HEK293 (cell line): ENCODE results near the gene LGALS3BP.
A peak's percentile ranks its signal among the peaks of the same experiment; 100 is the strongest.

Experiments
- CTCF ChIA-PET: fragments of 350-600 bp; formaldehyde crosslinking; extraction: SDS; loops from one replicate; lab custom pipeline; 2021; ENCODE audit warnings: antibody characterized with exemption; lab: Yijun Ruan, JAX
- POLR2A ChIA-PET: fragments of 300-600 bp; formaldehyde crosslinking; extraction: SDS; loops from one replicate; lab custom pipeline; 2020; ENCODE audit warnings: antibody characterized with exemption, inconsistent platforms; lab: Yijun Ruan, JAX
- H3K27ac ChIP-seq: fragments of 200-500 bp; sonication (Bioruptor generic); 2 replicates; pipeline ENCODE4 v1.5.1; 2014; ENCODE audit warnings: low read depth, low read length, control low read depth, inconsistent platforms; ENCODE audit errors: extremely low read depth
- H3K36me3 ChIP-seq, 2 experiments: fragments of 200-500 bp in 1 of 2; sonication (Bioruptor generic) in 1 of 2; 1 replicate in 1 of 2; 2 replicates in 1 of 2; pipeline ENCODE4 v1.5.1; 2014 to 2017; ENCODE audit warnings: inconsistent platforms in 2 of 2, low read length in 2 of 2; ENCODE audit not compliant: control insufficient read depth in 2 of 2, insufficient read depth in 1 of 2
- H3K4me1 ChIP-seq: fragments of 200-500 bp; sonication (Bioruptor generic); 2 replicates; pipeline ENCODE4 v1.5.1; 2014; ENCODE audit warnings: mild to moderate bottlenecking, low read length, inconsistent platforms; ENCODE audit not compliant: control insufficient read depth, insufficient read depth
- H3K4me3 ChIP-seq: 2 replicates; pipeline ENCODE4 v1.5.1; 2011; ENCODE audit warnings: low read depth, mild to moderate bottlenecking, control low read depth, low read length, moderate library complexity
- H3K9me3 ChIP-seq: fragments of 200-500 bp; sonication (Bioruptor generic); 2 replicates; pipeline ENCODE4 v1.5.1; 2014; ENCODE audit warnings: low read depth, low read length, inconsistent platforms; ENCODE audit not compliant: control insufficient read depth, insufficient read depth
- BCL11B ChIP-seq: fragments of 450-650 bp; formaldehyde crosslinking; IDR thresholded peaks from 2 replicates; pipeline ENCODE4 v1.5.1; 2016; ENCODE audit warnings: low read depth, missing biosample characterization, missing genetic modification characterization
- GLIS2 ChIP-seq: fragments of 450-650 bp; formaldehyde crosslinking; IDR thresholded peaks from 2 replicates; pipeline ENCODE4 v1.5.1; 2016; ENCODE audit warnings: missing biosample characterization, missing genetic modification characterization
- SCRT2 ChIP-seq: fragments of 450-650 bp; formaldehyde crosslinking; IDR thresholded peaks from 2 replicates; pipeline ENCODE4 v1.5.1; 2016; ENCODE audit warnings: missing biosample characterization, missing genetic modification characterization
- ZIC2 ChIP-seq: fragments of 450-650 bp; formaldehyde crosslinking; IDR thresholded peaks from 2 replicates; pipeline ENCODE4 v1.5.1; 2016; ENCODE audit warnings: missing biosample characterization, missing genetic modification characterization
- ZNF114 ChIP-seq: fragments of 450-650 bp; formaldehyde crosslinking; IDR thresholded peaks from 2 replicates; pipeline ENCODE4 v1.5.0; 2017; ENCODE audit warnings: missing biosample characterization, missing genetic modification characterization
- ZNF391 ChIP-seq: fragments of 450-650 bp; formaldehyde crosslinking; IDR thresholded peaks from 2 replicates; pipeline ENCODE4 v1.5.1; 2016; ENCODE audit warnings: low read depth, missing biosample characterization, missing genetic modification characterization, borderline replicate concordance
- ZNF514 ChIP-seq: fragments of 450-650 bp; formaldehyde crosslinking; IDR thresholded peaks from 2 replicates; pipeline ENCODE4 v1.5.1; 2016; ENCODE audit warnings: missing biosample characterization, missing genetic modification characterization
- ZNF555 ChIP-seq: fragments of 450-650 bp; formaldehyde crosslinking; conservative IDR thresholded peaks from 2 replicates; pipeline ENCODE4 v1.5.1; 2017; ENCODE audit warnings: missing biosample characterization, mild to moderate bottlenecking, missing genetic modification characterization, inconsistent platforms
- ZNF558 ChIP-seq: fragments of 450-650 bp; formaldehyde crosslinking; IDR thresholded peaks from 2 replicates; pipeline ENCODE4 v1.5.1; 2016; ENCODE audit warnings: missing biosample characterization, missing genetic modification characterization
- ZNF747 ChIP-seq: fragments of 450-650 bp; formaldehyde crosslinking; IDR thresholded peaks from 2 replicates; pipeline ENCODE4 v1.5.1; 2016; ENCODE audit warnings: missing biosample characterization, missing genetic modification characterization
- ZNF76 ChIP-seq: fragments of 450-650 bp; formaldehyde crosslinking; IDR thresholded peaks from 2 replicates; pipeline ENCODE4; 2016; ENCODE audit warnings: low read depth, missing biosample characterization, missing genetic modification characterization, borderline replicate concordance
- ZNF768 ChIP-seq: fragments of 450-650 bp; formaldehyde crosslinking; IDR thresholded peaks from 2 replicates; pipeline ENCODE4 v1.5.1; 2018; ENCODE audit warnings: missing biosample characterization, mild to moderate bottlenecking, missing genetic modification characterization
- TF ChIP-seq, protein P1 (sequence below): fragments of 450-650 bp; formaldehyde crosslinking; IDR thresholded peaks from 2 replicates; pipeline ENCODE4 v1.5.1; 2016; ENCODE audit warnings: missing biosample characterization, missing genetic modification characterization
- TF ChIP-seq, protein P2 (sequence below): fragments of 450-650 bp; formaldehyde crosslinking; IDR thresholded peaks from 2 replicates; pipeline ENCODE4 v1.5.1; 2016; ENCODE audit warnings: missing biosample characterization, missing genetic modification characterization
- TF ChIP-seq, protein P3 (sequence below): fragments of 450-650 bp; formaldehyde crosslinking; IDR thresholded peaks from 2 replicates; pipeline ENCODE4 v1.5.1; 2016; ENCODE audit warnings: missing biosample characterization, missing genetic modification characterization
- TF ChIP-seq, protein P4 (sequence below): fragments of 450-650 bp; formaldehyde crosslinking; conservative IDR thresholded peaks from 2 replicates; pipeline ENCODE4 v1.5.1; 2016; ENCODE audit warnings: low read depth, missing biosample characterization, missing genetic modification characterization

Gene LGALS3BP

DNA sequence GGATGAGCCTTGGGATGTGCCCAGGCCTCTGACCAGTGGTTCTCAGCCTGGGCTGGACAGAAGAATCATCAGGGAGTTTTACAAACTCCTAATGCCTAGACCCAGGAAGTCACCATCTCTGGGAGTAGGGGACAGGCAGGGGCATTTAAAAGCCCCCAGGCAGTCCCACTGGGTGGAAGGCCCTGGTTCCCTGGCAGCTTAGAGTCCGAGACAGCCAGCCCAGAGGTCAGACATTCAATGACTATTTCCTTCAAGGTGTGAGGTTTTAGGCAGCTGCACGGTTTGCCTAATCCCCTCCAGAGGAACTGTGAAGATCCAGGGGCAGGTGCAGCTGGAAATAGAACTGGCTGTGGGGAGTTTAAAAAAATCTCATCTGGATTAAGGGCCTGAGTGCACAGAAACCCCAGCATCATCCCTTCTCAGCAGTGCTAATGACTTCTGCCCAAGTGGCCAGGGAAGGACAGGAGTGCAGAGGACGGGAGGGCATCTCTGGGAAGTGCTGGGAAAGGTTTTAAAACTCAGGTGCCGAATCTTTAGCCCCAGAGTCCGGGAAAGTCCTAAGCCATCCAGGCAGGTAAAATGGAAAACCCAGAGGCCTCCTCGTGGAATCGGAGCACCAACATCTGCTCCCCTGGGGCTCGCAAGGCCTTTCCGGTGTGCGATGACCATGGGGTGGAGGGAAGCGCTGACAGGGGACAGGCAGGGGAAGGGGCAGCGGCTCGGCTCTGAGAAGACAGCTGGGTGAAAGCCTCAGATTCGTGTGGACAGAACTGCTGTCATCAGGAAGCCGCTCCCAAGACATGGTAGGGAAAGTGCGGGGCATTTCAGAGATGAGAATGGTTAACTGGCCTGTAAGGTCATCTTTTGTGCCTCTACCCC lies 1.5 kb upstream of the LGALS3BP start:
- H3K4me3 ChIP-seq: no peak overlapping the region
- H3K36me3 ChIP-seq: peaks cover 0 to 22% of the 10 kb centered on the region in 2 experiments; a peak in 1 of 3 replicates
- H3K27ac ChIP-seq: peak overlapping the region; percentile 83; the same call in 1 of the 2 replicates
- TF ChIP-seq, protein P1, sequence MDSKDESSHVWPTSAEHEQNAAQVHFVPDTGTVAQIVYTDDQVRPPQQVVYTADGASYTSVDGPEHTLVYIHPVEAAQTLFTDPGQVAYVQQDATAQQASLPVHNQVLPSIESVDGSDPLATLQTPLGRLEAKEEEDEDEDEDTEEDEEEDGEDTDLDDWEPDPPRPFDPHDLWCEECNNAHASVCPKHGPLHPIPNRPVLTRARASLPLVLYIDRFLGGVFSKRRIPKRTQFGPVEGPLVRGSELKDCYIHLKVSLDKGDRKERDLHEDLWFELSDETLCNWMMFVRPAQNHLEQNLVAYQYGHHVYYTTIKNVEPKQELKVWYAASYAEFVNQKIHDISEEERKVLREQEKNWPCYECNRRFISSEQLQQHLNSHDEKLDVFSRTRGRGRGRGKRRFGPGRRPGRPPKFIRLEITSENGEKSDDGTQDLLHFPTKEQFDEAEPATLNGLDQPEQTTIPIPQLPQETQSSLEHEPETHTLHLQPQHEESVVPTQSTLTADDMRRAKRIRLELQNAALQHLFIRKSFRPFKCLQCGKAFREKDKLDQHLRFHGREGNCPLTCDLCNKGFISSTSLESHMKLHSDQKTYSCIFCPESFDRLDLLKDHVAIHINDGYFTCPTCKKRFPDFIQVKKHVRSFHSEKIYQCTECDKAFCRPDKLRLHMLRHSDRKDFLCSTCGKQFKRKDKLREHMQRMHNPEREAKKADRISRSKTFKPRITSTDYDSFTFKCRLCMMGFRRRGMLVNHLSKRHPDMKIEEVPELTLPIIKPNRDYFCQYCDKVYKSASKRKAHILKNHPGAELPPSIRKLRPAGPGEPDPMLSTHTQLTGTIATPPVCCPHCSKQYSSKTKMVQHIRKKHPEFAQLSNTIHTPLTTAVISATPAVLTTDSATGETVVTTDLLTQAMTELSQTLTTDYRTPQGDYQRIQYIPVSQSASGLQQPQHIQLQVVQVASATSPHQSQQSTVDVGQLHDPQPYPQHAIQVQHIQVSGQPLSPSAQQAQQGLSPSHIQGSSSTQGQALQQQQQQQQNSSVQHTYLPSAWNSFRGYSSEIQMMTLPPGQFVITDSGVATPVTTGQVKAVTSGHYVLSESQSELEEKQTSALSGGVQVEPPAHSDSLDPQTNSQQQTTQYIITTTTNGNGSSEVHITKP (tag by site-specific recombination): peak; percentile 98
- TF ChIP-seq, protein P2, sequence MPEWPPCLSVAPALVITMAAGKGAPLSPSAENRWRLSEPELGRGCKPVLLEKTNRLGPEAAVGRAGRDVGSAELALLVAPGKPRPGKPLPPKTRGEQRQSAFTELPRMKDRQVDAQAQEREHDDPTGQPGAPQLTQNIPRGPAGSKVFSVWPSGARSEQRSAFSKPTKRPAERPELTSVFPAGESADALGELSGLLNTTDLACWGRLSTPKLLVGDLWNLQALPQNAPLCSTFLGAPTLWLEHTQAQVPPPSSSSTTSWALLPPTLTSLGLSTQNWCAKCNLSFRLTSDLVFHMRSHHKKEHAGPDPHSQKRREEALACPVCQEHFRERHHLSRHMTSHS: no peak
- POLR2A ChIA-PET: interaction anchor here (1.6 kb wide), 1 partner anchor 52 kb away, joined by 4 read pairs; no protein-coding TSS in a partner anchor
- CTCF ChIA-PET: interaction anchor here (0.6 to 2.7 kb wide), 3 partner anchors 10 to 82 kb away, joined by 3 to 19 read pairs (median 9); no protein-coding TSS in a partner anchor
- H3K9me3 ChIP-seq: no peaks in the 10 kb centered on the region
- peaks cover 20% of the 10 kb centered on the region for H3K4me1 ChIP-seq

DNA sequence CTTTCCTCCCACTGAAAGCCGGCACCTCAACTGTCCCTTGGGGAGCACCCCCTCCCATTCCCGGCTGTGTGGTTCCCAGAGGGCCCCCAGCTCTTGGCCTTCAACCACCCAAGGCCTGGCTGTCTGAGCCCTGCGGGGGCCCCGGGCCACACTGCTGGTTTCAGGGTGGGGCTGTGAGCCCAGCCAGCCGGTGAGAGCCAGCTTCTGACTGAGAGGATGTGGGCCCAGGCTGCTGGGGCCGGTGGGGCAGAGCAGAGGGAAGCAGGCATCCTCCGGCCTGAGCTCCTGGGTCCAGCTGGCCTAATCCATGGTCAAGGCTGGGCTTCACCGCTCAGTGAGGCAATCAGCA lies 875 bp upstream of the LGALS3BP start:
- Histone ChIP-seq H3K9me3 (no peaks in the 10 kb centered on the region), H3K27ac (peak overlapping the region; percentile 83), H3K36me3 (peaks cover 0 to 28% of the 10 kb centered on the region in 2 experiments; a peak in 1 of 3 replicates), H3K4me3 (no peak overlapping the region), H3K4me1 (peaks cover 26% of the 10 kb centered on the region)
- CTCF ChIA-PET: interaction anchor here (0.6 to 2.7 kb wide), 3 partner anchors 9 to 81 kb away, joined by 3 to 19 read pairs (median 8); no protein-coding TSS in a partner anchor
- POLR2A ChIA-PET: interaction anchor here (1.1 to 1.6 kb wide), 4 partner anchors 11 to 53 kb away, joined by 3 to 6 read pairs (median 4); partner anchors contain the start of gene CANT1
- TF ChIP-seq BCL11B (no peak), ZNF555 (no peak), ZIC2 (peak; percentile 17; the same call in 1 of the 2 replicates), ZNF76 (tag by site-specific recombination) (no peak), ZNF768 (no peak), ZNF558 (tag by site-specific recombination) (no peak), ZNF391 (tag by site-specific recombination) (no peak), ZNF114 (no peak), SCRT2 (no peak), ZNF747 (tag by site-specific recombination) (no peak), GLIS2 (tag by site-specific recombination) (0 out of 2 replicates have a peak, but pooled peaks have one; percentile 23), ZNF514 (no peak)
- TF ChIP-seq, protein P3, sequence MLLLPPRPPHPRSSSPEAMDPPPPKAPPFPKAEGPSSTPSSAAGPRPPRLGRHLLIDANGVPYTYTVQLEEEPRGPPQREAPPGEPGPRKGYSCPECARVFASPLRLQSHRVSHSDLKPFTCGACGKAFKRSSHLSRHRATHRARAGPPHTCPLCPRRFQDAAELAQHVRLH (tag by site-specific recombination): no peak
- TF ChIP-seq, protein P4, sequence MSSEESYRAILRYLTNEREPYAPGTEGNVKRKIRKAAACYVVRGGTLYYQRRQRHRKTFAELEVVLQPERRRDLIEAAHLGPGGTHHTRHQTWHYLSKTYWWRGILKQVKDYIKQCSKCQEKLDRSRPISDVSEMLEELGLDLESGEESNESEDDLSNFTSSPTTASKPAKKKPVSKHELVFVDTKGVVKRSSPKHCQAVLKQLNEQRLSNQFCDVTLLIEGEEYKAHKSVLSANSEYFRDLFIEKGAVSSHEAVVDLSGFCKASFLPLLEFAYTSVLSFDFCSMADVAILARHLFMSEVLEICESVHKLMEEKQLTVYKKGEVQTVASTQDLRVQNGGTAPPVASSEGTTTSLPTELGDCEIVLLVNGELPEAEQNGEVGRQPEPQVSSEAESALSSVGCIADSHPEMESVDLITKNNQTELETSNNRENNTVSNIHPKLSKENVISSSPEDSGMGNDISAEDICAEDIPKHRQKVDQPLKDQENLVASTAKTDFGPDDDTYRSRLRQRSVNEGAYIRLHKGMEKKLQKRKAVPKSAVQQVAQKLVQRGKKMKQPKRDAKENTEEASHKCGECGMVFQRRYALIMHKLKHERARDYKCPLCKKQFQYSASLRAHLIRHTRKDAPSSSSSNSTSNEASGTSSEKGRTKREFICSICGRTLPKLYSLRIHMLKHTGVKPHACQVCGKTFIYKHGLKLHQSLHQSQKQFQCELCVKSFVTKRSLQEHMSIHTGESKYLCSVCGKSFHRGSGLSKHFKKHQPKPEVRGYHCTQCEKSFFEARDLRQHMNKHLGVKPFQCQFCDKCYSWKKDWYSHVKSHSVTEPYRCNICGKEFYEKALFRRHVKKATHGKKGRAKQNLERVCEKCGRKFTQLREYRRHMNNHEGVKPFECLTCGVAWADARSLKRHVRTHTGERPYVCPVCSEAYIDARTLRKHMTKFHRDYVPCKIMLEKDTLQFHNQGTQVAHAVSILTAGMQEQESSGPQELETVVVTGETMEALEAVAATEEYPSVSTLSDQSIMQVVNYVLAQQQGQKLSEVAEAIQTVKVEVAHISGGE (tag by site-specific recombination): no peak
